Stimulated activated CD4-positive, alpha-beta T cell treated with anti-CD3 and anti-CD28 coated beads, TNF-alpha, amount 100 ng/mL, for 4 hours (primary cell): Measurements from ENCODE around the gene ZNF426.
"Not testable (repeated sequence)": the region's sequence is repeated elsewhere in the genome, so short reads cannot be mapped to it uniquely, and the experiment has no call there.

Source experiments
- DNase-seq, 3 experiments: peaks; one replicate each; pipeline ENCODE4 v3.0.0-alpha.2; 2020; ENCODE audit warnings: low read depth in 3 of 3

ZNF426 gene

DNA sequence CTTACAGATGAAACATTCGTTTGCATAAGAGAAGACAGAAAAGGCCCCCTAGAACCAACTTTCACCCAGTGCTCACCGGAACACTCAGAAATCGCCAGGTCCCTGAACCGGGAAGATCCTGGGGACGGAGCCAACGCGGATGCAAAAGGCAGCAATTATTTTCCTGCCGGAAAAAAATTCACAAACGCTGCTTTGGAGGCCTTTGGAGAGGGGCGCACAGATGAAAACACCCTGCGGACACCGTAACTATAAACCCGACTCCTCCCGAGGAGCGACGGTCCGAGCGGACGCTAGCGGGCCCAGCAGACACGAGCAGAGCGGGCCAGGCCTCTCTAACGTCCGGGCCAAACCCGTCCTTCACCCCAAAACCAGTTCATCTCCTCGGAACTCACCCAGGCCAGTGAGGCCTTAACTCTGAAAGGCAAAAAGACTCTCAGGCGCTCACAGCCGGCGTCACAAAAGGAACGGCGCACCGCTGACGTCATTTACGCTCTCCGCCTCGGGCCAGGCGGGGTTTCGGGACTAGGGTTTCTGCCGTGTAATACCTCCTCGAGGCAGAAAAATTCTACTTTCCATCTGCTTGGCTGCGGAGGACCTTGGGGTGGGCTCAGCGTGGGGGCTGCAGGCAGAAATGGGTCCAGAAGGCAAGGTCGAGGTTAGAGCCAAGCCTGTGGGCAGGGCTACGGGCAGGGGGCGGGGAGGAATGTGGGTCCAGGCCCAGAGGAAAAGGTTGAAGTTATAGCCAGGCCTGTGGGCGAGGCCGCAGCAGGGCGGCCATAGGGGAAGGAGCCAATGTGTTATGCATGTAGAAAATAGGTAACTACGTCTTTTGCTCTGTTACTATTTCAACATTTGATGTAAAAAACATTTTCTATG, at the start of gene ZNF426:
Gene ZNF426, minus strand, starts transcription at position 463 of the 876 bp plus-strand sequence. CDS start 2,413 bp downstream, outside the sequence.
- peak; percentile 64 to 81 (median 69) for DNase-seq

DNA sequence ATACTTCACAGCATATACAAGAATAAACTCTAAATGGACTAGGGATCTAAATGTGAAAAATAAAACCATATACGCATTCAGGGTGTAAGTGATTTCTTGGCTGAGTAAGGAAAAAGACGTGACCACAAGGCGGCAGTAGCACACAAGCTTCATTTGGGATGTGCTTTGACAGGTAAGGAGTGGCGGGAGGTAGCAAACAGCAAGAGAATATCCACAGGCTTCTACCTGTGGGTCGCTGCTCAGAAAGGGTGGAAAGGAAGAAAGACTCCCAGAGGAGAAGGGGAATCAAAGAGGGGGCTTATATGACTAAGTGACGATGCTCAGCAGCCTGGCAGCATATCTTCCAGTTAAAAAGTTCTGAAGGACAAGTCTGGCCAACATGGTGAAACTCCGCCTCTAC, 48.3 kb upstream of the ZNF426 start:
- DNase-seq, result peak; percentile 47 to 71 (median 61)

- peak; percentile 63 to 68 (median 68) for DNase-seq
These were observed 45.8 kb upstream of the ZNF426 start, which contains the start of gene ZNF121 for GRCh38 chr19:9584073-9584833. TSS of gene ZNF121 (minus strand) at chr19:9584504. CDS start at chr19:9568097, 16,407 bp downstream.

GRCh38 chr19:9582081-9582725, 43.8 kb upstream of the ZNF426 start:
- DNase-seq, result not testable (repeated sequence)

- no peak for DNase-seq
These were observed 42.3 kb upstream of the ZNF426 start for GRCh38 chr19:9580728-9581127.

DNA sequence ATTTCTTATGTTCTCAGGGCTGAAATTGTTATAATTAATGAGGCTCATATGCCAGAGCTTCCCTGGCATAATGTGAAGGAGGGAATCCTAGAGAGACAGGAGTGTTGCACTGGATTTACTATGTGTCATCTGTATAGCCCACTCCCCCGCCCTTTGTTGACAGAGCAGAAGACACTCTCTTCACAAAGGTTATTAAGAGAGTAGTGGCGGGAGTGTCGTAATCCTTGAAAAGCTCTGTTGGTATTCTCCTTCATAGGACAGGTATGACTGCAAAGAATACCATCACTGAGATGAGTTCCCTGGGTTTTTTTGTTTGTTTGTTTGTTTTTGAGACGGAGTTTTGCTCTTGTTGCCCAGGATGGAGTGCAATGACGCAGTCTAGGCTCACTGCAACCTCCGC, 31.8 kb upstream of the ZNF426 start:
- no peak for DNase-seq

DNA sequence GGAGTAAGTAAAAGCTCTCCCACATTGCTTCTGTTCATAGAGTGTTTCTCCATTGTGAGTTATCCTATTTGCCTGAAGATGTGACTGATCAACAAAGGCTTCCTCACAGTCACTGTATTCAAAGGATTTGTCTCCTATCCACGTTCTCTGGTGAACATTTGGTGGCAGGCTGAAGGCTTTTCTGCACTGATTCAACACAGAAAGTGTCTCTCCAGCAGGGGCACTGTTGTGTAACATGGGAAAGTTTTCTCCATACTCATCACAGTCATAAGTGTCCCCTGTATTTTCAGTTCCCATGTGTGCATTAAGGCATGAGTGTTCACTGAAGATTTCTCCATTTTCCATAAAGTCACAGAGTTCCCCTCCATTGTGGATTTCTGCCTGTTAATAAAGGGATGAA, 28.3 kb upstream of the ZNF426 start:
- DNase-seq, result no peak

DNA sequence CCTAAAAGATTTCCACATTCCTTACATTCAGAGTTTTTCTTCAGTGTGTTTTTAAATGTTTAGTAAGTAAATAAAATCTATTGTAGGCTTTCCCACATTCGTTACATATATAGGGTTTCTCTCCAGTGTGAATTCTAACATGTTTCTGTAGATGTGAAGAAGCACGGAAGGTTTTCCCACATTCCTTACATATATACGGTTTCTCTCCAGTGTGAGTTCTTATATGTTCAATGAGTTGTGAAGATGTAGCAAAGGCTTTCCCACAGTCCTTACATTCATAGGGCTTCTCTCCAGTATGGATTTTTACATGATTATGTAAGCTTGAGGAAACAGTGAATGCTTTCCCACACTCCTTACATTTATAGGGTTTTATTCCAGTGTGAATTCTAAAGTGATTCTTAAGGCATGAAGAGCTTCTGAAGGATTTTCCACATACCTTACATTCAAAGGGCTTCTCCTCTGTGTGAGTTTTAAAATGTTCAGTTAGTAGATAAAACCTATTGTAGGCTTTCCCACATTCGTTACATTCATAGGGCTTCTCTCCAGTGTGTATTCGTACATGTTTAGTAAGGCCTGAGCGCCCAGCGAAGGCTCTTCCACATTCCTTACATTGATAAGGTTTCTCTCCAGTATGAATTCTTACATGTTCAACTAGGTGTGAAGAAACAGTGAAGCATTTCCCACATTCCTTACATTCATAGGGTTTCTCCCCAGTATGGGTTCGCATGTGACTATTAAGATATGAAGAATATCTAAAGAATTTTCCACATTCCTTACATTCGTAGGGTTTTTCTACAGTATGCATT, 27.7 kb upstream of the ZNF426 start:
- no peak for DNase-seq

GRCh38 chr19:9552536-9553274, 14.3 kb upstream of the ZNF426 start:
- no peak for DNase-seq

- no peak for DNase-seq
These were observed 9.4 kb upstream of the ZNF426 start for GRCh38 chr19:9547870-9548269.

GRCh38 chr19:9541281-9541680, 2.8 kb upstream of the ZNF426 start:
- not testable (repeated sequence) for DNase-seq

- DNase-seq, result not testable (repeated sequence)
These were observed 1.5 kb upstream of the ZNF426 start for GRCh38 chr19:9539921-9540320.

GRCh38 chr19:9539201-9539600, 756 bp upstream of the ZNF426 start:
- not testable (repeated sequence) for DNase-seq

GRCh38 chr19:9535934-9536333, 2.5 kb downstream of the ZNF426 start:
- DNase-seq, result no peak

- no peak for DNase-seq
These were observed 6.5 kb downstream of the ZNF426 start for GRCh38 chr19:9531933-9532332.

DNA sequence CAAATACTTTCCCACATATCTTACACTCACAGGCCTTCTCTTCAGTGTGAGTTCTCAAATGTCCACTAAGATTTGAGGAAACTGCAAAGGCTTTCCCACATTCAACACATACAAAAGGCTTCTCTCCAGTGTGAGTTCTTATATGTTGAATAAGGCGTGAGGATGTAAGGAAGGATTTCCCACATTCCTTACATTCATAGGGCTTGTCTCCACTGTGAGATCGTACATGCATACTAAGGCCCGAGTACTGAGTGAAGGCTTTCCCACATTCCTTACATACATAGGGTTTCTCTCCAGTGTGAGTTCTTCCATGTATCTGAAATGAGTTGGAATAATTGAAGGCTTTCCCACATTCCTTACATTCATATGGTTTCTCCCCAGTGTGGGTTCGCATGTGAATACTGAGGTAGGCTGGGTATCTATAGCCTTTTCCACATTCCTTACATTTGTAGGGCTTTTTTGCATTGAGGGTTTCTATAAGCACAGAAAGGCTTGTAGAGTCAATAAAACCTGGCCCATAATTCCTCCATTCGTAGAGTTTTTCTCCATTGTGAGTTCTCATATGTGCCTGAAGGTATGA, 9.6 kb downstream of the ZNF426 start:
- DNase-seq, result no peak

DNA sequence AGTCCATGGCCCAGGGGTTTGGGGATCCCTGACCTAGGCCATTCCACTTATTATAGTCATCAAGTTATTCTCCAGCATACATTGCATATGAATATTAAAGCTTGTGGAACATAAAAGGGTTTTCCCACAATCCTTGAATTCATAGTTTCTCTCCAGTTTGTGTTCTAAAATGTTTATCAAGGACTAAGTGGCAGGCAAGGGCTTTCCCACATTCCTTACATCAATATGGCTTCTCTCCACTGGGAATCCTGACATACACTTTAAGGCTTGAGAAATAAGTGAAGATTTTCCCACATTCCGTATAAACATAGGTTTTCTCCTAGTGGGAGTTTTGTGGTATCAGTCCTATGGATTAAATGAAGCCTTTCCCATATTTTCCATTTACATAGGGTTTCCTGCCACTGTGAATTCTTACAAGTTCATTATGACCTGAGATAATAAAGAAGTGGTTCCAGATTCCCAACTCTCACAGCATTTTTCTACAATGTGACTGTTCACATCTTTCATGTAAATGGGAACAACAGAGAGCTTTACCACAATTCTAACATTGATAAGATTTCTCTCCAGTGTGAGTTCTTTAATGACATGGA, 14.5 kb downstream of the ZNF426 start:
- DNase-seq, result no peak

DNA sequence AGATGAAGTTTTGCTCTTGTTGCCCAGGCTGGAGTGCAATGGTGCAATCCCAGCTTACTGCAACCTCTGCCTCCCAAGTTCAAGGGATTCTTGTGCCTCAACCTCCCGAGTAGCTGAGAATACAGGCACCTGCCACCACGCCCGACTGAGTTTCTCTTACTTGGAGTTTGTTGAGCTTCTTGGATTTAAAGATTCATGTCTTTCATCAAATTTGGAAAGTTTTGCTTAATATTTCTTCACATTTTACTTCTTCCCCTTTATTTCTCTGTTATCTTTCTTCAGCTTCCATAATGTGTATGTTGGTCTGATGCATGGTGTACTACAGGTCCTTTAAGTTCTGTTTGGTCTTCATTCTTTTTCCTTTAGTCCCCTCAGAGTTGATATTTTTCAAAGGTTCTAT, 31.2 kb downstream of the ZNF426 start:
- no peak for DNase-seq

GRCh38 chr19:9500796-9501195, 37.6 kb downstream of the ZNF426 start:
- no peak for DNase-seq
